ENCODE data around the gene CNIH2.

DNA sequence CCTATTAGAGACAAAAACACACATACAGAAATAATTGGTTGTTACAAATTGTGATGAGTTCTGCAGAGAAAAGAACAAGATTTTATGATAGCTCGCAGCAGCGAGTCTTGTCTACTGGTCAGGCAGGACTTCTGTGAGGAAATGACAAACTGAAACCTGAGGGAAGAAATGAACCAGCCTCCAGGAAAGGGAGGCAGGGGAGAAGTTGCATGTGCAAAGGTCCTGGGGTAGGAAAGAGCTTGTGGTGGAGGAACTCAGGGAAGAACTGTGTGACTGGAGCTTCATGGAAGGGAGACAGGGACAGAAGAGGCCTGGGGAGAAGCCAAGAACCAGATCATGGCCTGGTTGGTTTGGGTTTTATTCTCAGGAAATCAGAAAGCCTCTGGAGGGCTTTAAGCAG, 18.8 kb upstream of the CNIH2 start:
- TF ChIP-seq POLR2AphosphoS5 (IDR thresholded peaks at IDR 0.05; ENCODE audit: low read depth, low read length) (no peak), SIN3A (IDR thresholded peaks at IDR 0.05; ENCODE audit: low read depth) (no peak)
- TF ChIP-seq, protein P1, sequence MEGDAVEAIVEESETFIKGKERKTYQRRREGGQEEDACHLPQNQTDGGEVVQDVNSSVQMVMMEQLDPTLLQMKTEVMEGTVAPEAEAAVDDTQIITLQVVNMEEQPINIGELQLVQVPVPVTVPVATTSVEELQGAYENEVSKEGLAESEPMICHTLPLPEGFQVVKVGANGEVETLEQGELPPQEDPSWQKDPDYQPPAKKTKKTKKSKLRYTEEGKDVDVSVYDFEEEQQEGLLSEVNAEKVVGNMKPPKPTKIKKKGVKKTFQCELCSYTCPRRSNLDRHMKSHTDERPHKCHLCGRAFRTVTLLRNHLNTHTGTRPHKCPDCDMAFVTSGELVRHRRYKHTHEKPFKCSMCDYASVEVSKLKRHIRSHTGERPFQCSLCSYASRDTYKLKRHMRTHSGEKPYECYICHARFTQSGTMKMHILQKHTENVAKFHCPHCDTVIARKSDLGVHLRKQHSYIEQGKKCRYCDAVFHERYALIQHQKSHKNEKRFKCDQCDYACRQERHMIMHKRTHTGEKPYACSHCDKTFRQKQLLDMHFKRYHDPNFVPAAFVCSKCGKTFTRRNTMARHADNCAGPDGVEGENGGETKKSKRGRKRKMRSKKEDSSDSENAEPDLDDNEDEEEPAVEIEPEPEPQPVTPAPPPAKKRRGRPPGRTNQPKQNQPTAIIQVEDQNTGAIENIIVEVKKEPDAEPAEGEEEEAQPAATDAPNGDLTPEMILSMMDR (IDR thresholded peaks at IDR 0.05 in 2 of 3, conservative IDR thresholded peaks at IDR 0.05 in 1 of 3; ENCODE audit: borderline replicate concordance in 1 of 3, insufficient read depth in 1 of 3, low read depth in 2 of 3, low read length in 2 of 3) = no peak

Data from HCT116 (cell line).